GM18517 (cell line): ENCODE data around the gene QRSL1.
"Not testable (repeated sequence)": the region's sequence is repeated elsewhere in the genome, so short reads cannot be mapped to it uniquely, and the experiment has no call there.

Experiments used
- ATAC-seq: cut with Tn5 transposase; IDR thresholded peaks from one replicate; pipeline ENCODE4 v1.9.1; 2021; ENCODE audit warnings: mild to moderate bottlenecking, moderate library complexity; ENCODE audit not compliant: unreplicated experiment

QRSL1 gene

DNA sequence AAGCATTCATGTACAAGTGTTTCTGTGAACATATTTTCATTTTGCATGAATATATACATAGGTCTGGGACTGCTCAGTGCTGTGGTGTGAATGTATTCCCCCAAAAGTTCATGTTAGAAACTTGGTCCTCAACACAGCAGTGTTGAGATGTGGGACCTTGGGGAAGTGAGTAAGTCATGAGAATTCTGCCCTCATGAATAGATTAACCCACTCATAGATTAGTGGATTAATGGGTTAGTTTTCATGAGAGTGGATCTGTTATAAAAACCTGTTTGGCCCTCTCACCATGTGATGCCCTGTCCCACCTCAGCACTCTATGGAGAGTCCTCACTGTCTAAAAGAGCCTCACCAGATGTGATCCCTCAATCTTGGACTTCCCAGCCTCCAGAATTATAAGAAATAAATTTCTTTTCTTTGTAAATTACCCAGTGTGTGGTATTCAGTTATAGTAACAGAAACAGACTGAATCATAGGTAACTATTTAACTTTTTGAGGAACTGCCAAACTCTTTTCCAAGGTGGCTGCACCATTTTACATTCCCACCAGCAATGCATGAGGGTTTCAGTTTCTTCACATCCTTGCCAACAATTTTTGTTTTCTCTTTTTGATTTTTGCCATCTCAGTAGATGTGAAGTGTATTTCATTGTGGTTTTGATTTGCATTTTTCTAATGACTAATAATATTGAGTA lies 45.3 kb downstream of the QRSL1 start:
- no peak for ATAC-seq

DNA sequence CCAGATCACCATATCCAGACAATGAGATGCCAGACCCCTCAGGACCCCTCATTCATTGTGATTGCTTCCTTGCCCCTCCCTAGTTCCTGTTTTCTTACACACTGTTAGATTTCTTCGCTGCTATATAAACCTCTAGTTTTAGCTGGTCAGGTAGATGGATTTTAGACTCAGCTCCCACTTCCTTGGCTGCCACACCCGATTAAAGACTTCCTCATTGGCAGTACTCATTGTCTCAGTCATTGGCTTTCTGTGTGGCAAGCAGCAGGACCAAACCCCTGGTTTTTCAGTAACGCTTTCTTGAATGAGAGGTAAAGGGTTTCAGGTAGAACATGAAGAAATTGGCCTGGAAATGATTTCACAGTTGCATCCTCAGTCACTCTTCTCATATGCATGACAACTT lies 47.9 kb downstream of the QRSL1 start:
- ATAC-seq, result no peak

DNA sequence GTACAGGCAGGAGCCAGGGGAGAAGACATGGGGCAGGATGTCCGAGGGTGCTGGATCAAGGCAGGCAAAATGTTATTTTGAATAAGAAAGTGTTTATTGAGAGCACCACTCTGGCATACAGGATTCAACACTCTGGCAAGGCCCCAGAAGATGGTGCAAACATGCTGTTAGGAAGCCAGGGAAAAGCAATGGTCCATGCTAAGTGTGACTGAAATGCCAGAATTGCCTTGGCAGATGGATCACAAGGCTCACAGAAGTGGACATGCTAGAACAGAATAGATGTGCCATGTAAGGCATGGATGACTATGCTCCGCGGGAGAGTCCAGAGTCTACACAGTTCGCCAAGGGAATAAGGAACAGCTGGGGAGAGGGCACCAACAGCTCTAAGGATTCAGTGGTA lies 54.6 kb downstream of the QRSL1 start:
- no peak for ATAC-seq

DNA sequence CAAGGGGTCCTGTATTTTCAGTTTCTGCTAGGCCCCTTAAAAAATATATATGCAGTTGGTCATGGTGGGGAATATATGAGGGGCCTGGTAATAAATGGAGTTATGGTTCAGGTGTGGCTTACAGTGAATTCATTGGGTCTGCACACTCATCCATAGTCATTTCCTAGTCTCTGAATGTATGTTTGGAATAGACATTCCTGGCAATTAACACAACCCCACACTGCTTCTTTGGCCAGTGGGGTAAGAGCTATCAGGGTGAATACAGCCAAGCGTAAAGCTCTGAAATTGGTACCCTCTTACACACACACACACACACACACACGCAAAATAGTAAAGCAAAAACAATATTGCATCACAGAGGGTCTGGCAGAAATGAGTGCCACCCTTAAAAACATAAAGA lies 56.5 kb downstream of the QRSL1 start:
- no peak for ATAC-seq

DNA sequence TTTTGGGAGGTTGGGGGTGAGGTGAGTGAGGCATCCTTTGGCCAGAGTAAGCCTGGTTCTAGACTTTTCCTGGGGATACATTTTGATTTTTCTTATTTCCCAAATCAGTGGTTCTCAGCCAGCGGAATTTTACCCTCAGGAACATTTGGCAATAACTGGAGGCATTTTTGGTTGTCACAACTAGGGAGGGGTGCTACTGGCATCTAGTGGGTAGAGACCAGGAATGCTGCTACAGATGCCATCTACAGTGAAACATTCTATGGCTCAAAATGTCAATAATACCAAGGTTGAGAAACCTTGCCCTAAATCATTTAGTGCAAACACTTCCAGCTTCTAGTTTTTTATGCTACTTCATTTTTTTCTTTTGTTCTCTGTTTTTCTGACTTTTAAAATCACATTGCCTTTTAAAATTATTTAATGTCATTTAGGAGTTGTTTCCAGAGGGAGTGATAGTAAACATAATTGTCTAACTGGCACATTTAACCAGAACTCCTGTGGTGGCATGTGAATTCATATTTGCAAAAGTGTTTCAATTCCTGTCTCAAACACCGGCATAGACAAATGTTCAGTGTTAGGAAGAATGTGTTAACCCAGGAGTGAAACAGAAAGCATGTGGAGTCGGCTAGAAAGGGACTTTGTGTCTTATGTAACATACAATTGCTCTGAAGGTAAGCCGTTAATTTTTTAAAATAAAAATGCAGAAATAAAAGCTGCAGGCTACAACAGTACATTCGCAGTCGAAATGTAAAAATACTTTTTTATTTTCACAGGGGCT lies 59.0 kb downstream of the QRSL1 start:
- no peak for ATAC-seq

DNA sequence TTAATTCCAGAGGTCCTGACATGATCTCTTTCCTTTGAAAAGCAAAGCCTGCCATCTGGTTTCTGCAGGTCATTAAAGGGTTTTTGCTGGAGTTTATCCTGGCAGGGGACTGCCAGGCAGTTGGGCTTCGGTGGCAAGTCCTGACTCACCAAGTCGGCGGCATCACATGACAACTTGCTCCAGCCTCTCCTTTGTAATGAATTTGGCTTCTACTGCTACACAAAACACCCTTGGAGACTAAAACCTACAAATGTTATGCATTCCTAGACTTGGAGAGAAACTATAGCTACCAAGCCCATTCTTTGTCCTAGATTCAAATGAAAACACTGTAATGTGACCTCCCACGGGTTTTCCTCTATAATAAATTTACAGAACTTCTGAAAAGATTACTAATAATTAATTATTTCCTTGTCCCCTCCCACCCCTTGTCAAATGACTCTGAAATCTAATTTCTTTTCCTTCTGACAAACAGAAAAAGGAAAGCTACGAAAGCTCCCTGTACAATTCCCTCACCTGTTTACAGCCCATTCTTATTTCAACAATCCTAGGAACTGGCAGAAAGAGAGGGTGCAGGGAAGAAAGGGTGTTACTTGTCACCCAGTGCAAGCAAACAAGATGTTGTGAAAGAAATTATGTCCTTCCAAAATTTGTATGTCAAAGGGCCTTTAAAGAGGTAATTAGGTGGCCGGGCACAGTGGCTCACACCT lies 62.9 kb downstream of the QRSL1 start:
- no peak for ATAC-seq

DNA sequence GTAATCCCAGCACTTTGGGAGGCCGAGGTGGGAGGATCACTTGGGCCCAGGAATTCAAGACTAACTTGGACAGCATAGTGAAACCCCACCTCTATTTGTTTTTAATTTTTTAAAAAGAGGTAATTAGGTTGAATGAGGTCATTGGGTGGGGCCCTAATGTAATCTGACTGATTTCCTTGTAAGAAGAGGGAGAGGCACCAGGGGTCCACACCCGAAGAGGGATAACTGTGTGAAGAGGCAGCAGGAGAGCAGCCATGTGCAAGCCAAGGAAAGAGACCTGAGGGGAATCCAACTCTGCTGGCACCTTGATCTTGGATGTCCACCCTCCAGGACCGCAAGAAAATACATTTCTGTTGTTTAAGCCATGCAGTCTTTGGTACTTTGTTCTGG lies 63.4 kb downstream of the QRSL1 start:
- ATAC-seq, result no peak

DNA sequence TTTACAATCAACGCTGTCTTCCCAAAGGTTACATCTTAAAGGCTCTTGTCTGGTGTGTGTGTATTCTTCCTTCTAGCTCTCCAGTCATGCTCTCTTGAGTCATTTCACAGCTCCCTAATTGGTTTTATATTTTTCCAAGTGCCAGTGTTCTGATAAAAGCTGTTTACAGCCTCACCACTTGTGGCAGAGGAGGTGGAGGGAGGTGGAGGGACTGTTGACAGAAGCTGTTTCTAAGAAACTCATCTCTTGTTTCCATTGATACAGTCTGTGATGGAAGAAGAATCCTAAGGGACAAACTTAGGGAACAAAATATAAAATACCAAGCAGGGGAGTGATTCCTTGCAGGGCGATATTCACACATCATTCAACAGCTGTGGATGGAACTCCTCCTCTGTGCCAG lies 64.0 kb downstream of the QRSL1 start:
- ATAC-seq, result no peak

DNA sequence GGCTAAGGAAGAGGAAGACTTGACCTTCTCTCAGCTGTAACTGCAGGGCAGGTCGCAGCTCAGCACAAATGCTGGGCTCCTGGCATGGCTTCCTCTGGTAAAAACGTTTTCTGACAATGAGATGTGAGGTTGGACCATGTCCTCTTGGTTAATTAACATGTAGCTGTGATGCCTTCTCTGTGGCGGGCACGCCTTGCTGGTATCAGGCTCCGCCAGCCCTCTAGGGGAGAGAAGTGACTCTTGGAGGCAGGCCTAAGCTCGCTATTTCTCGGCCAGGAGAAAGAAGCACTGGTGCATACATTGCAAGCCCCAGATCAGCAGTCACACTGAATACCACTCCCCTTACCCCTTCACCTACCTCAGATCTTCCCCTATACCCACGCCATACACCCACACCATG lies 65.0 kb downstream of the QRSL1 start:
- no peak for ATAC-seq

DNA sequence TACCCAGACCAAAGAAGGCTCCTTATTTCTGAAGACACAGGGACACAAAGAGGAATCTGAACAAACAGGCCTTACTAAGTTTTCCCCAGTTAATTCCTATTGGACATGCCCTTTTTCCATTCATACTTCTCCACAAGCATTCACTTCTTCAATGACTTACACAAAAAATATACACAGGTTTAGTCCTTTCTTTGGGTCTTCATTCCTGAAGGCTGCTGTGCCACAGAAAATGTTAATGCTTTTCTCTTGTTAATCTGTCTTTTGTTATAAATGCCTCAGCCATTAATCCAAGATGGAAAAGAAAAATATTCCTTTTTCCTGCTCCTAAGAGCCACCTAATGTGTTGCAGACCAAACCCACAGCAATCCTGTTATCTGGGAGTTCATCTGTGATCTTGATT lies 71.2 kb downstream of the QRSL1 start:
- no peak for ATAC-seq

DNA sequence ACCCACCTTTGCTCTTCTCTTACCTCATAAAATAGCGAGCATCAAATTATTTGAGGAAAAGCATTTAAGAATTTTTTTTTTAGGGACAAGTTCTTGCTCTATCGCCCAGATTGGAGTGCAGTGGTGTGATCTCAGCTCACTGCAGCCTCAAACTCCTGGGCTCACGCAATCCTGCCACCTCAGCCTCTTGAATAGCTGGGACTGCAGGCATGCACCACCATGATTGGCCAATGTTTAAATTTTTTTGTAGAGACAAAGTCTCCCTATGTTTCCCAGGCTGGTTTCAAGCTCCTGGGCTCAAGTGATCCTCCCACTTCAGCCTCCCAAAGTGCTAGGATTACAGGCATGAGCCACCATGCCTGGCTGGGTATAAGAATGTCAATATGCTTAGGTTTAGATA lies 71.8 kb downstream of the QRSL1 start:
- not testable (repeated sequence) for ATAC-seq

DNA sequence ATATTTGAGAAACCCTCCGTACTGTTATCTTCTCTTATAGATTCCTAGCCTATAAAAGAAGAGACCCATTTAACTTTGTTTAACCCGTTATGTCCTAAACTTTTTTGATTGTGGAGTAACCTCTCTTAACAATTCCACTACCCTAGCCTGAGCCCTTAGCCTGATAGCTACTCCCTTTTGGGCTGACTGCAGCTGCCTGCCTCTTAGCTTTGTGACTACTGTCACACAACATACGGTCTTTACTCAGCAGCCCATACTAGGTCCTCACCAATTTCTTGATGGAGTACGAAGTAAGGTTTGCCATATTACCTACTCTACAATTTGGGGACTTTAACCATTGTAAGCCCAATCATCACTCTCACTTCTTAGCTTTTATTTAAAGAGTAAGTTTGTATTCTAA lies 72.7 kb downstream of the QRSL1 start:
- peak; percentile 54 for ATAC-seq

DNA sequence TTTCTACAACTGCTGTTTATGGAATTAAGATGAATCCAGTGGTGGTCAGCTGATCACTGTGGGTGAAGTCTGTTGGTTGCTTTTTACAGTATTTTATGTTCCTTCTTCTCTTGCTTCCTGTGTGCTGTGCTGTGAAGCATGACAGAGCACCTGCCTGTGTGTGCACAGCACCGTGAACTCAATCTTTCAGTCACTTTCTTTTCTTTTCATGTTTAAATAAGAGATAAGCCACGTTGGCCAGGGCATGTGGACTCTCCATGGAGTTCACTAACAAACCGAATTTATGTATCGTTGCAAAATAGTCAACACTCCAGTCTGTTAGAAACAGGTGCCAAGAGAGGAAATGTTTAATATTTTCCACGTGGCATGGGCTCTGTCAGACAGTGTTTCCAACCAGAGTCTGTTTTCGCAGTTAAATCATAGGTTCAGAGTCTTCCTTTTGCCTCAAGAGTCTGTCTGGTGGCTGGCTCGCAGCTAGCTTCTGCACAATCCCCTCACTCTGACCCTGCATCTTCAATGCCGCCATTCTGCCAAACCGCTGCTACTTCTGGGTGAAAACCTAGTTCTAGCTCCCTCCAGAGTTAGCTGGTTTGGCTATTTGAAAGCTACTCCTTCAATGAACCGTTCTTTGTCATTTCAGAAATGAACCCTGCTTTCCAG lies 73.2 kb downstream of the QRSL1 start:
- ATAC-seq, result peak; percentile 99

DNA sequence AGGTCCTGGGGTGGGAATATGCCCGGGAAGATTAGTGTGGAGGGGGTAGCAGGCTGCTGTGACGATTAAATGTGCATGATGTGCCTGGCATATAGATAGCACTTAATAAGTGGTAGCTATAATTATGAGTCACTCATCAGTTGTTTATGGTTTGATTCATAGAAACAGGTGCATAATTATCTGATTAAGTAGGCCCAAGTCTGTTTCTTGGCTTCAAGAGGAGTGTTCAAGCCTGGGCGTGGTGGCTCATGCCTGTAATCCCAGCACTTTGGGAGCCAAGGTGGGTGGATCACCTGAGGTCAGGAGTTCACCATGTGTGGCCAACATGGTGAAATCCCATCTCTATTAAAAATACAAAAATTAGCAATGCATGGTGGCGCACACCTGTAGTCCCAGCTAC lies 74.9 kb downstream of the QRSL1 start:
- no peak for ATAC-seq

DNA sequence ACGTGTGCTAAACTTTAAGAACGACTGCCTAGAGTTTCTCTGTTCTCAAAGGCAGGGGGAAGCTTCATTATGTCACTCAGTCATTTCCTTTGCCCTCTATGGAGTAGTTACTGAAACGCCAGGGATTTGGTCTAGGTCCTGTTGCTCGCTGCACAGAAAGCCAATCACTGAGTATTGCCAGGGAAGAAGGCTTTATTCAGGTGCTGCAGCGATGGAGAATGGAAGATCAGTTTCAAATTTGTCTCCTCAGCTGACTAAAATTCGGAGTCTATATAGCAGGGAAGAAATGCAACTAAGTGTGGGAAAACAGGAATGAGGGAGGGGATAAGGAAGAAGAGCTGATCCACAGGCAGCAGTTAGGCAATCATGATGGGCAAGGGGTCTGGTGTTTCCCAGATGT lies 75.8 kb downstream of the QRSL1 start:
- no peak for ATAC-seq

DNA sequence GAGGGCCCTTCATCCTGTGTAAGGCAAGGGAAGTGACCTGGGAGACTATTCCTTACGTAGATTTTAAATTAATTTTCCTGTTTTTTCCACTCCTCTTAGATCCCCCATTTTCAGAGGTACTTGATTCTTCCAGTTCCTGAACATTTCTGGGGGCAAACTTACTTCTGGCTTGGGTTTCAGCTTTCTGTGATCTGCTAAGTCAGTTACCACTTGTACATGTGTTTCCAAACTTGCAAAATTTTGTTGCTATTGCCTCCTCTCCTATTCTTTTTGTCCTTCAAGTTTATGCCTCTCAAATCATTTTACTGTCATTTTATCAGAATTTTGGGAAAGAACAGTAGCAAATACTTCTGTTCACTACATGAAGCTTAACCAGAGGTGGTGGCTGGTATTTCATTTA lies 81.2 kb downstream of the QRSL1 start:
- no peak for ATAC-seq

DNA sequence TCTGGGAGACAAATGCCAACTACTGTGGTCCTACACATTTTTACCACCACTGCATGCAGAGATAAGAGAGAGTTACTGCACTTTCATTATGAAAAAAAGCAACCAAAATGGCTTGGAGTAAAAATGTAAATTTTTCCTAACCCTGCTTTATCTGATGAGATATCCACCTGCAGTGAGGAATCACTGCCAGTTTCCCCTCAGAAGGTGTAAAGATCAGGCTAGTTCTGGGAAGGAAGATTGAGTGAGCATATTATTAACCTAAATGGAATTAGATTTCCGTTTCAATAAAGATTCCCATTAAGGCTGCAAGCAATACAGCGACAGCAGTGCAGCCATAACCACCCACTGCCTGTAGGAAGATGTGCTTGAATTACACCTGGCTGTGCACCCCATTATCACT lies 84.9 kb downstream of the QRSL1 start:
- ATAC-seq, result no peak

DNA sequence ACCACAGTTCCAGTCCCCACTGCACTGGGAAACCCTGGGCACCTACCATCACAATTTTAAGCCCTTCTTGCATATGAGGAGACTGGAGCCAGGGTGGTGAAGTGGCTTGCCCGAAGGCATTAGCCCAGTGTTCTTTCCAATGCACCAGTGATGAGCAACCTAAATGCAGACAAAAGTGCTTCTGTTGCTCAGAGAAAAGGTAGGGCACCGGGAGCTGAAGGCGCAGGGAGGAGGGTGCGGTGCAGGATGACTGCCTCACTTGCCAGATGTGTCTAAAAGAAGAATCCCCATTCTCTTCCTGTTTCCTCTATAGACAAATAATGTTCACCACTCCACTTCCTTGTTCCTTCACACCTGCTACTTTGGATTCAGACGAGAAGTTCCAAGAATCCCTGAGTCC lies 86.5 kb downstream of the QRSL1 start:
- ATAC-seq, result no peak

DNA sequence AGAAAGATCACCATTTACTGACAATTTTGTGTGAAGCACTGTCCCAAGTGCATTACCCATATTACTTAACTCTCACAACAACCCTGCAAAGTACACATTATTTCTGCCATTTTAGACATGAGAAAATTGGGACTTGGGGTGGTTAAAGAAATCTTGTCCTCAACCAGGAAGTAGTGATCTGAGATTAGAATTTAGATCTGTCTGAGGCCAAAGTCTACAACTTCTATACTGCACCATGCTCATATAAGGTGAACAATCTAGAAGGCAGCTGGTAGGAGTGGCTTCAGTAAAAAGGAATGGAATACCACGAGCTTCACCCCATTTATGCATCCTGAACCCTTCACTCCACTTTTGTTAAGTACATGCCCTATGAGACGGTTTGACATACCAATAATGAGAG lies 87.6 kb downstream of the QRSL1 start:
- ATAC-seq, result no peak
